Measurements from ENCODE around the gene ART1. TPM values are rescaled to one million over a fixed set of nuclear protein-coding genes. Genes with fewer than 3 reads are reported as not detected.
"Not testable (repeated sequence)": the region's sequence is repeated elsewhere in the genome, so short reads cannot be mapped to it uniquely, and the experiment has no call there.

Gene ART1
- total RNA-seq, 1 donor, result not detected

DNA sequence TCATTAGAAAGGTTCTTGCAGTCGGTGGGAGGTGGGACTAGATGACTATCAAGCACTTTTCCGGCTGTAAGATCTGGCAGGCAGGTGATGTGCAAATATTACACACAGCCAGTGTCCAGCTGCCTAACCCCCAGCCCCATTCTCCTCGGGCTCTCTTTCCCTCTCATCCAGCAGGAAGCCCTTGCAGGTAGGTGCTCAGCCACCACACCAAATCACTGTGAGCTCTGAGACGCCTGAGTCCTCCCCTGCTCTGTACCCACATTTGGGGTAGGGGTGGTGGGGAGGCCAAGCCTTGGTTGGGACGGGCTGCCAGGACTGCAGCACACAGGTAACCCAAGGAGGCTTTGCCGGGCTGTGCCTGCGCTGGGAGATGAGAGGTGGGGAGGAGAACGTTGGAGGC is 3.7 kb upstream of the ART1 start:
- TF ChIP-seq, protein P1, sequence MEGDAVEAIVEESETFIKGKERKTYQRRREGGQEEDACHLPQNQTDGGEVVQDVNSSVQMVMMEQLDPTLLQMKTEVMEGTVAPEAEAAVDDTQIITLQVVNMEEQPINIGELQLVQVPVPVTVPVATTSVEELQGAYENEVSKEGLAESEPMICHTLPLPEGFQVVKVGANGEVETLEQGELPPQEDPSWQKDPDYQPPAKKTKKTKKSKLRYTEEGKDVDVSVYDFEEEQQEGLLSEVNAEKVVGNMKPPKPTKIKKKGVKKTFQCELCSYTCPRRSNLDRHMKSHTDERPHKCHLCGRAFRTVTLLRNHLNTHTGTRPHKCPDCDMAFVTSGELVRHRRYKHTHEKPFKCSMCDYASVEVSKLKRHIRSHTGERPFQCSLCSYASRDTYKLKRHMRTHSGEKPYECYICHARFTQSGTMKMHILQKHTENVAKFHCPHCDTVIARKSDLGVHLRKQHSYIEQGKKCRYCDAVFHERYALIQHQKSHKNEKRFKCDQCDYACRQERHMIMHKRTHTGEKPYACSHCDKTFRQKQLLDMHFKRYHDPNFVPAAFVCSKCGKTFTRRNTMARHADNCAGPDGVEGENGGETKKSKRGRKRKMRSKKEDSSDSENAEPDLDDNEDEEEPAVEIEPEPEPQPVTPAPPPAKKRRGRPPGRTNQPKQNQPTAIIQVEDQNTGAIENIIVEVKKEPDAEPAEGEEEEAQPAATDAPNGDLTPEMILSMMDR (IDR thresholded peaks at IDR 0.05; ENCODE audit: insufficient read depth, low read length), result no peak
- H3K4me3 ChIP-seq (ENCODE audit: low read depth, low read length), result no peak overlapping the region
- no peak for DNase-seq (ENCODE audit: low read depth)

DNA sequence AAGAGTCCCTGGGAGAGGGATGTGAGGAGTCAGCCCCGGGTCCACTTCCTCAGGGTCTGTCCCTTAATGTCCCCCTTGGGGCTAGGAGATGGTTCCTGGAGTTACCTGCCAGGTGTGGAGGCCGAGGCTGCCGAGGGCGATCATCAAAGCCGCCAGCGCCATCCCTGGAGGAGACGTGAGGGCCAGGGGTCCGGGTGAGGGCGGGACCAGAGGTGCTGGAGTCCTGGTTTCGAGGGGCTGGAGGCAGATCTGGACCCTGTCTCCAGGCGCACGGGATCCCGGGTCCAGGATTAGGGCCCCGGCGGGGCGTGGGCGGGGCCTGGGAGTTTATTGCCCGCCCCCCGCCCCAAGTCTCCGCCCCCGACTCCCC is 3.2 kb upstream of the ART1 start, which contains the start of gene ART5:
Gene ART5 (minus strand): TSS at position 292 of the 370 bp plus-strand sequence. CDS start 130 bp downstream, at position 162.
- TF ChIP-seq, protein P1 (IDR thresholded peaks at IDR 0.05; ENCODE audit: insufficient read depth, low read length), result no peak
- H3K4me3 ChIP-seq (ENCODE audit: low read depth, low read length), result peak within 1 kb of the TSS; percentile 60
- DNase-seq (ENCODE audit: low read depth), result no peak

DNA sequence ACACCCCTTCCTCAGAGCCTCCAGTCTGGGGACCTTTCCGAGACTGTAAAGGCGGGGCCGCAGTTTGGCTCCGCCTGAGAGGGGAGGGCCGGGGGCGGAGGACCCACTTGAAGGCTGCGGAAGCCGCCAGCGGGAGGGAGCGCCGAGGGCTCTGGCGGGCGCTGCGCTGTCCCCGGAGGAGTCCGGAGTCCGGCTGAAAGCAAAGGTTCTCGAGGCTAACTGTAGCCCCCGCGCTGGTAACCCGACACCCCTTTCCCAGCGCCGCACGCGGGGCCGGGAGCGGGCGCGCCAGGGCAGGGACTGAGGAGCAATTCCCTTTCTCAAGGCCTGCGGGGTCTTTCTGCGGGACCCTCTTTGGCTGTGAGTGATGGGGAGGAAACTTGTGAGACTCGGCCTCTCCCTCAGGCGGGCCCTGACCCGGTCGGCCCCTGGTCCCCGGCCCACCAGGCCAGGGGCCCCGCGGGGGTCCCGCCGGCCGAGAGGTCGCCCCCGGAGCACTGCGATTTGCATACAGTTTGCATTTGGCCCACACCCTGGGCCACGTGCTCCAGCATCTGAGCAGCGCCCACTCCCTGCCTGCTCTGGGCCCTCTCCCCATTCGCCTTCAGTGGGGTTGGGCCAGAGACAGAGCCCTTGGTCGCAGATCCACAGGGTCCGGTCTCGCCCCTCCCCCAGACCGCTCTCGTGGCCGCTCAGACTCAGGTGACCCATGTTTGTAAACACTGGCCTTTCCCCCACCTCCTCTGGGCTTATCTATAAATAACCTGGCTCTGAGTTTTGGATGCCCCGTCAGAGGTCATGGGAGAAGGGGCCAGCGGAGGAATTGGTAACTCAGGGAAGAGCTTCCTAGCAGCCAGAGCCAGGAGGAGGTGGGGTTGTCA is 2.6 kb upstream of the ART1 start:
- peak overlapping the region; percentile 60 for H3K4me3 ChIP-seq (ENCODE audit: low read depth, low read length)
- DNase-seq (ENCODE audit: low read depth), result peak; percentile 66
- TF ChIP-seq, protein P1 (IDR thresholded peaks at IDR 0.05; ENCODE audit: insufficient read depth, low read length), result no peak

DNA sequence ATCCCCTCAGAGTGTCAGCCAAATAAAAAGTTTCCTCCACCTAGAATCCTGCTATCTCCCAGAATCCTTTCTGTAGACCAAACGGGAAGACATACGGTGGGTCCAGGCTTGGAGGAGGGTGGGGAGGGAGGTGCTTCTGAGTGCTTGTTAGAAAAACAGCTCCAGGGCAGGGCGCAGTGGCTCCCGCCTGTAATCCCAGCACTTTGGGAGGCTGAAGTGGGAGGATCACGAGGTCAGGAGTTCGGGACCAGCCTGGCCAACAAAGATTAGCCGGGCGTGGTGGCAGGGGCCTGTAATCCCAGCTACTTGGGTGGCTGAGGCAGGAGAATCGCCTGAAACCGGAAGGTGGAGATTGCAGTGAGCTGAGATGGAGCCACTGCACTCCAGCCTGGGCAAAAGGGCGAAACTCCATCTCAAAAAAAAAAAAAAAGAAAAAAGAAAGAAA is 1.8 kb upstream of the ART1 start:
- not testable (repeated sequence) for DNase-seq (ENCODE audit: low read depth); H3K4me3 ChIP-seq (ENCODE audit: low read depth, low read length)

DNA sequence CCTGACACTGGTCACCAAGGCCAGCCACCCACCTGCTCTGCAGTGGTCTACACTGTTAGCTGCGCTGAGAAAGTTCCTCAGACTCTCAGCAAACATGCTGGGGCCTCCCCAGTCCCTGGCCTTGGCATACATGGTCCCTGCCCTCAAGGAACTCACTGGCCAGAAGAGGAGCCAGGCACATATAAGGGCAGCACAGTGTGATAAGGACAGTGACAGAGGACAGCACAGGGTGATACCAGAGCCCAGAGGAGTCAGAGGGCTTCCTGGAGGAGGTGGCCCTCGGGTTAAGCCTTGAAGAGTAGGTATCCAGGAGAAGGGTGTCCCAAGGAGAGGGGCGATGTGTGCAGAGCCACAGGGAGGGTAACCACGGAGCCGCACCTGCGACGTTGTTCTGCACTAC is 624 bp downstream of the ART1 start:
- TF ChIP-seq, protein P1 (IDR thresholded peaks at IDR 0.05; ENCODE audit: insufficient read depth, low read length), result no peak
- H3K4me3 ChIP-seq (ENCODE audit: low read depth, low read length), result no peak overlapping the region
- DNase-seq (ENCODE audit: low read depth), result no peak

DNA sequence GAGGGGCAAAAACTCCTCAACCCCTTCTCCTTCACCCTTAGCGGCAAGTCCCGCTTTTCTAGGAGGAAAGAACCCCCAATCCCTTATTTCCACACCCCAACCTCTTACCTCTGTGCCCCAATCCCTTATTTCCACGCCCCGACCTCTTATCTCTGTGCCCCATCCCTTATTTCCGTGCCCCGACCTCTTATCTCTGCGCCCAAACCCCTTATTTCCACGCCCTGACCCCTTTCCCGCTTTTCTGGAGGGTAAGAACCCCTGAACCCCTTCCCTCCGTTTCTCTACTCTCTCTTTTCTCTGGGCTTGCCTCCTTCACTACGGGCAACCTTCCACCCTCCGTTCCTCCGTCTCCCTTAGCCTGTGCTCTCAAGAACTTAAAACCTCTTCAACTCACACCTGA is 3.9 kb downstream of the ART1 start:
- not testable (repeated sequence) for DNase-seq (ENCODE audit: low read depth); H3K4me3 ChIP-seq (ENCODE audit: low read depth, low read length)

DNA sequence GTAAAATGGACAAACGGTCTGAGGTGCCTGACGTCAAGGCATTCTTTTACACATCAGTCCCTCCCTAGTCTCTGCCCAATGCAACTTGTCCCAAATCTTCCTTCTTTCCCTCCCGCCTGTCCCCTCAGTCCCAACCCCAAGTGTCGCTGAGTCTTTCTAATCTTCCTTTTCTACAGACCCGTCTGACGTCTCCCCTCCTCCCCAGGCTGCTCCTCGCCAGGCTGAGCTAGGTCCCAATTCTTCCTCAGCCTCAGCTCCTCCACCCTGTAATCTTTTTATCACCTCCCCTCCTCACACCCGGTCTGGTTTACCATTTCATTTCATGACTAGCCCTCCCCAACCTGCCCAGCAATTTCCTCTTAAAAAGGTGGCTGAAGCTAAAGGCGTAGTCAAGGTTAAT is 4.4 kb downstream of the ART1 start:
- not testable (repeated sequence) for DNase-seq (ENCODE audit: low read depth); H3K4me3 ChIP-seq (ENCODE audit: low read depth, low read length)

DNA sequence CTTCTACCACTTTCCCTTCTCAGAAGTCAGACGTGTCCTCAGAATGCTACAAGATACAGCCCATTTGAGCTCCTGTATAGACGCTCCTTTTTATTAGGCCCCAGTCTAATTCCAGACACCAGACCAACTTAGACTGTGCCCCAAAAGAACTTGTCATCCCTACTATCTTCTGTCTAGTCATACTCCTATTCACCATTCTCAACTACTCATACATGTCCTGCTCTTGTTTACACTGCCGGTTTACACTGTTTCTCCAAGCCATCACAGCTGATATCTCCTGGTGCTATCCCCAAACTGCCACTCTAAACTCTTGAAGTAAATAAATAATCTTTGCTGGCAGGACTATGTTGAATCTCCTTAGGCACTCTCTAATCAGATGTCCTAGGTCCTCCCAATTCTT is 7.6 kb downstream of the ART1 start:
- DNase-seq (ENCODE audit: low read depth); H3K4me3 ChIP-seq (ENCODE audit: low read depth, low read length): not testable (repeated sequence)

DNA sequence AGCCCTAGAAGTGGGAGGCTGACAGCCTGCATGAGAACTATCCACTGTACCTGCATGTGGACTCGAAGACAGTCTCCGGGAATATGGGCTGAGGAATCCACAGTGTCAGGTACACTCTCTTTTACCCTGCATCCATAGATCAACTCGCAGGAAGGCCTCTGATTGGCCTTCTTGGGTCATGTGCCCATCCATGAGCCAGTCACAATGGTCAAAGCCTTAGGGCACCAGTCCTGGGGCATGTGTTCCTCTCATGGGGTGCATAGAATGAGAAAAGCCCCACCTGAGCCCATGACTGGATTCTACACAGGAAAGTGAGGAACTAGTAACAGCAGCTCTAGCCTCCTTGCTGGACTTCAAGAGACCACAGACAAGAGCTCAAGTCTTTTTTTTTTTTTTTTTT is 10.6 kb downstream of the ART1 start:
- no peak overlapping the region for H3K4me3 ChIP-seq (ENCODE audit: low read depth, low read length)
- no peak for DNase-seq (ENCODE audit: low read depth)
- TF ChIP-seq, protein P1 (IDR thresholded peaks at IDR 0.05; ENCODE audit: insufficient read depth, low read length), result no peak

DNA sequence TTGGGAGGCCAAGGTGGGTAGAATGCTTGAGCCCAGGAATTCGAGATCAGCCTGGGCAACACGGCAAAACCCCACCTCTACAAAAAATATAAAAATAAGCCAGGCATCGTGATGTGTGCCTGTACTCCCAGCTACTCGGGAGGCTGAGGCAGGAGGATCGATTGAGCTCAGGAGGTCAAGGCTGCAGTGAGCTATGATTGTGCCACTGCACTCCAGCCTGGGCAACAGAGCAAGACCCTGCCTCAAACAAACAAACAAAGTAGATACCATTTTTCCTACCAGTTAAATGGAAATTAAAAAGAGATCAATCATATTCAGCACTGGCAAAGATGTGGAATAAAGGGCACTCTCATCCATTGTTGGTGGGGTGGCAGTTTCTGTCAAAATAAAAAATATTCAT is 12.4 kb downstream of the ART1 start:
- H3K4me3 ChIP-seq (ENCODE audit: low read depth, low read length); DNase-seq (ENCODE audit: low read depth): not testable (repeated sequence)

All from fibroblast of the aortic adventitia (primary cell).